Fibroblast of lung (primary cell): ENCODE results near the gene FGFBP3. TPM values are rescaled to one million over a fixed set of nuclear protein-coding genes. Genes with fewer than 3 reads are reported as not detected.

Experiments used
- DNase-seq, 2 donors: peaks; one replicate each; pipeline versions ENCODE4 v3.0.0 to v3.0.0-alpha.2; 2010; ENCODE audit warnings: low read depth in 2 of 2
- H2AFZ ChIP-seq: 2 replicates; pipeline ENCODE4 v1.5.1; 2012; ENCODE audit warnings: low read length, control low read depth, inconsistent platforms
- H3K27ac ChIP-seq: 2 replicates; pipeline ENCODE4 v1.5.1; 2011; ENCODE audit warnings: low read length, control low read depth; ENCODE audit not compliant: insufficient read depth
- H3K27me3 ChIP-seq: 2 replicates; pipeline ENCODE4 v1.5.1; 2011; ENCODE audit warnings: mild to moderate bottlenecking, low read length; ENCODE audit not compliant: control insufficient read depth, insufficient read depth
- H3K36me3 ChIP-seq: 2 replicates; pipeline ENCODE4 v1.5.1; 2011; ENCODE audit warnings: low read length; ENCODE audit not compliant: control insufficient read depth, insufficient read depth
- H3K4me1 ChIP-seq: 2 replicates; pipeline ENCODE4 v1.5.1; 2011; ENCODE audit warnings: low read length; ENCODE audit not compliant: control insufficient read depth, insufficient read depth; ENCODE audit errors: extremely low read depth
- H3K4me2 ChIP-seq: 2 replicates; pipeline ENCODE4 v1.5.1; 2011; ENCODE audit warnings: low read length, control low read depth; ENCODE audit not compliant: insufficient read depth; ENCODE audit errors: extremely low read depth
- H3K4me3 ChIP-seq, 4 experiments: fragments of 200-600 bp in 1 of 4; sonication (generic) in 1 of 4; replicated peaks in 1 of 4; 2 replicates each; pipeline ENCODE4 v1.5.1; 2011 to 2016; ENCODE audit warnings: low read length in 4 of 4, low read depth in 3 of 4, mild to moderate bottlenecking in 3 of 4, control low read depth in 2 of 4, inconsistent platforms in 1 of 4, mixed read lengths in 1 of 4; ENCODE audit not compliant: insufficient read depth in 1 of 4; ENCODE audit errors: control extremely low read depth in 1 of 4
- H3K79me2 ChIP-seq: 2 replicates; pipeline ENCODE4 v1.5.1; 2012; ENCODE audit warnings: mild to moderate bottlenecking, low read length, inconsistent platforms; ENCODE audit not compliant: control insufficient read depth, insufficient read depth
- H3K9ac ChIP-seq: 2 replicates; pipeline ENCODE4 v1.5.1; 2011; ENCODE audit warnings: mild to moderate bottlenecking, low read length, control low read depth; ENCODE audit not compliant: insufficient read depth
- H3K9me3 ChIP-seq: 2 replicates; pipeline ENCODE4 v1.5.1; 2012; ENCODE audit warnings: low read depth, low read length; ENCODE audit not compliant: control insufficient read depth, insufficient read depth
- H4K20me1 ChIP-seq: 2 replicates; pipeline ENCODE4 v1.5.1; 2011; ENCODE audit warnings: low read length; ENCODE audit not compliant: control insufficient read depth, insufficient read depth; ENCODE audit errors: extremely low read depth
- EZH2 ChIP-seq: IDR thresholded peaks from 2 replicates; pipeline ENCODE4 v1.5.1; 2012; ENCODE audit warnings: low read length, control low read depth, mild to moderate bottlenecking; ENCODE audit errors: missing control alignments
- polyA plus RNA-seq, 2 donors: library from polyadenylated mRNA; depleted of rRNA in 1 of 2; stranded (reverse) in 1 of 2; unstranded in 1 of 2; fragments of >200 nt; gene quantifications; 2 replicates each; pipeline ENCODE4 v1.2.1, GENCODE V29; 2011 to 2012; ENCODE audit warnings: missing spikeins in 1 of 2
- total RNA-seq: library from RNA; depleted of rRNA; stranded (reverse); fragments of >200 nt; gene quantifications from 2 replicates; pipeline ENCODE4 v1.2.1, GENCODE V29; 2014
- TF ChIP-seq, protein P1 (sequence below), 2 donors: IDR thresholded peaks in 1 of 2; conservative IDR thresholded peaks in 1 of 2; 1 replicate in 1 of 2; 2 replicates in 1 of 2; pipeline ENCODE4 v1.5.1; 2011 to 2012; ENCODE audit warnings: low read length in 2 of 2, control low read depth in 1 of 2, inconsistent platforms in 1 of 2, low read depth in 1 of 2, mild to moderate bottlenecking in 1 of 2

FGFBP3 gene
- total and polyA plus RNA-seq, 2 donors (not counting 1 experiment from before 2014, with no cell fraction given), result 0.25 to 0.50 TPM

GRCh38 chr10:91907033-91907594, 2.2 kb downstream of the FGFBP3 start:
- H3K4me2 ChIP-seq, result peak overlapping the region; percentile 85

GRCh38 chr10:91901784-91902677, 7.3 kb downstream of the FGFBP3 start:
- peak overlapping the region; percentile 45 for H3K27ac ChIP-seq
- no peak overlapping the region for H3K9ac ChIP-seq
- H3K4me3 ChIP-seq, result no peak overlapping the region
- no peaks in the 10 kb centered on the region for H3K27me3 ChIP-seq
- H3K79me2 ChIP-seq, result no peaks in the 10 kb centered on the region
- peaks cover 11% of the 10 kb centered on the region for H3K4me1 ChIP-seq
- peak overlapping the region; percentile 65 for H2AFZ ChIP-seq
- peak; percentile 92 to 95 for DNase-seq
- TF ChIP-seq, protein P1, sequence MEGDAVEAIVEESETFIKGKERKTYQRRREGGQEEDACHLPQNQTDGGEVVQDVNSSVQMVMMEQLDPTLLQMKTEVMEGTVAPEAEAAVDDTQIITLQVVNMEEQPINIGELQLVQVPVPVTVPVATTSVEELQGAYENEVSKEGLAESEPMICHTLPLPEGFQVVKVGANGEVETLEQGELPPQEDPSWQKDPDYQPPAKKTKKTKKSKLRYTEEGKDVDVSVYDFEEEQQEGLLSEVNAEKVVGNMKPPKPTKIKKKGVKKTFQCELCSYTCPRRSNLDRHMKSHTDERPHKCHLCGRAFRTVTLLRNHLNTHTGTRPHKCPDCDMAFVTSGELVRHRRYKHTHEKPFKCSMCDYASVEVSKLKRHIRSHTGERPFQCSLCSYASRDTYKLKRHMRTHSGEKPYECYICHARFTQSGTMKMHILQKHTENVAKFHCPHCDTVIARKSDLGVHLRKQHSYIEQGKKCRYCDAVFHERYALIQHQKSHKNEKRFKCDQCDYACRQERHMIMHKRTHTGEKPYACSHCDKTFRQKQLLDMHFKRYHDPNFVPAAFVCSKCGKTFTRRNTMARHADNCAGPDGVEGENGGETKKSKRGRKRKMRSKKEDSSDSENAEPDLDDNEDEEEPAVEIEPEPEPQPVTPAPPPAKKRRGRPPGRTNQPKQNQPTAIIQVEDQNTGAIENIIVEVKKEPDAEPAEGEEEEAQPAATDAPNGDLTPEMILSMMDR (conservative IDR thresholded peaks at IDR 0.05 in 1 of 2, IDR thresholded peaks at IDR 0.05 in 1 of 2; ENCODE audit: low read depth in 1 of 2, low read length in 2 of 2), result no peak
- TF ChIP-seq EZH2, result no peak
- no peaks in the 10 kb centered on the region for H3K36me3 ChIP-seq
- H3K9me3 ChIP-seq, result no peaks in the 10 kb centered on the region
- H4K20me1 ChIP-seq, result no peaks in the 10 kb centered on the region
- H3K4me2 ChIP-seq, result peak overlapping the region; percentile 32

More at GRCh38 chr10:91907033-91907594, 2.2 kb downstream of the FGFBP3 start:
- DNase-seq, result peak in 1 of 2 donors; percentile 65
- Histone ChIP-seq H4K20me1 (no peaks in the 10 kb centered on the region), H3K4me3 (peak overlapping the region in 1 of 4 experiments; percentile 64), H3K4me1 (peaks cover 5% of the 10 kb centered on the region), H2AFZ (no peak overlapping the region), H3K9ac (no peak overlapping the region), H3K27ac (no peak overlapping the region), H3K9me3 (no peaks in the 10 kb centered on the region), H3K27me3 (no peaks in the 10 kb centered on the region), H3K36me3 (no peaks in the 10 kb centered on the region), H3K79me2 (no peaks in the 10 kb centered on the region)
- no peak for TF ChIP-seq EZH2
- TF ChIP-seq, protein P1 (conservative IDR thresholded peaks at IDR 0.05 in 1 of 2, IDR thresholded peaks at IDR 0.05 in 1 of 2; ENCODE audit: low read depth in 1 of 2, low read length in 2 of 2), result no peak

GRCh38 chr10:91897421-91897820, 11.9 kb downstream of the FGFBP3 start:
- Histone ChIP-seq H3K36me3 (no peaks in the 10 kb centered on the region), H3K4me1 (peaks cover 9% of the 10 kb centered on the region), H3K4me2 (no peak overlapping the region), H3K27me3 (no peaks in the 10 kb centered on the region), H3K9ac (no peak overlapping the region), H3K79me2 (no peaks in the 10 kb centered on the region), H3K9me3 (no peaks in the 10 kb centered on the region), H4K20me1 (no peaks in the 10 kb centered on the region), H3K27ac (no peak overlapping the region), H2AFZ (no peak overlapping the region), H3K4me3 (no peak overlapping the region)
- no peak for DNase-seq
- no peak for TF ChIP-seq EZH2
- TF ChIP-seq, protein P1 (conservative IDR thresholded peaks at IDR 0.05 in 1 of 2, IDR thresholded peaks at IDR 0.05 in 1 of 2; ENCODE audit: low read depth in 1 of 2, low read length in 2 of 2), result no peak
